ENCODE data around the gene DCC. TPM values are rescaled to one million over a fixed set of nuclear protein-coding genes. Genes with fewer than 3 reads are reported as not detected.

Gene DCC
- total and polyA plus RNA-seq, 2 of the 8 experiments (the other 6 are each of a cell fraction or from before 2014, with no cell fraction given), result 0.14 to 1.4 TPM

GRCh38 chr18:52888014-52888413 is 548.0 kb downstream of the DCC start:
- no peak for FAIRE-seq
- H3K9me3 ChIP-seq (ENCODE audit: insufficient read depth in 2 of 2, low read depth in 1 of 2, low read length in 1 of 2), result no peaks in the 10 kb centered on the region
- no peak overlapping the region for H3K27ac ChIP-seq (ENCODE audit: low read depth, low read length)
- ChIA-PET CTCF (ENCODE audit: partially characterized antibody) (interaction anchor here (0.9 kb wide), 1 partner anchor 19 kb away, joined by 4 read pairs; no protein-coding TSS in a partner anchor), POLR2A (ENCODE audit: partially characterized antibody) (no interaction called here)
- no peaks in the 10 kb centered on the region for H3K79me2 ChIP-seq (ENCODE audit: control insufficient read depth in 1 of 2, insufficient read depth in 2 of 2, low read length in 2 of 2)
- no peak overlapping the region for H3K56ac ChIP-seq (replicated peaks; ENCODE audit: insufficient read length, low read depth, low read length)
- H3K4me2 ChIP-seq (ENCODE audit: insufficient read depth in 1 of 2, low read depth in 2 of 2, low read length in 2 of 2), result no peak overlapping the region
- no peak overlapping the region for H2AK5ac ChIP-seq (ENCODE audit: low read depth, low read length)
- H2BK120ac ChIP-seq (replicated peaks; ENCODE audit: low read depth, low read length), result no peak overlapping the region
- no peak overlapping the region for H4K91ac ChIP-seq (replicated peaks; ENCODE audit: insufficient read length, low read length)
- no peak overlapping the region for H4K5ac ChIP-seq (ENCODE audit: insufficient read length, low read depth, low read length)
- H3K79me1 ChIP-seq (ENCODE audit: low read depth, low read length), result no peaks in the 10 kb centered on the region
- no peaks in the 10 kb centered on the region for H3K23me2 ChIP-seq (ENCODE audit: low read depth, low read length)
- no peak overlapping the region for H3K9ac ChIP-seq (replicated peaks in 1 of 4; ENCODE audit: extremely low read depth in 1 of 4, low read depth in 3 of 4, low read length in 3 of 4)
- H3K4me1 ChIP-seq (replicated peaks in 1 of 4; ENCODE audit: control insufficient read depth in 3 of 4, insufficient read depth in 4 of 4, low read length in 3 of 4), result no peaks in the 10 kb centered on the region
- no peak overlapping the region for H2BK15ac ChIP-seq (ENCODE audit: low read length)
- H3K18ac ChIP-seq (ENCODE audit: extremely low read depth, low read length), result no peak overlapping the region
- no peak overlapping the region for H2BK12ac ChIP-seq (ENCODE audit: low read depth, low read length)
- no peaks in the 10 kb centered on the region for H4K20me1 ChIP-seq (replicated peaks in 1 of 2; ENCODE audit: control insufficient read depth in 1 of 2, insufficient read depth in 2 of 2, low read length in 2 of 2)
- H2BK5ac ChIP-seq (ENCODE audit: low read depth, low read length), result no peak overlapping the region
- H3K36me3 ChIP-seq (ENCODE audit: control insufficient read depth in 2 of 4, insufficient read depth in 4 of 4, low read length in 3 of 4), result no peaks in the 10 kb centered on the region
- no peak overlapping the region for H4K8ac ChIP-seq (ENCODE audit: extremely low read depth, insufficient read depth, low read length)
- H2AFZ ChIP-seq (ENCODE audit: low read length), result no peak overlapping the region
- no peak overlapping the region for H3K4me3 ChIP-seq (ENCODE audit: extremely low read depth in 1 of 4, insufficient read depth in 2 of 4, low read depth in 3 of 4, low read length in 4 of 4)
- no peak overlapping the region for H3K4ac ChIP-seq (replicated peaks; ENCODE audit: insufficient read length, low read depth, low read length)
- no peak overlapping the region for H3K23ac ChIP-seq (ENCODE audit: insufficient read length)
- no peak overlapping the region for H2BK20ac ChIP-seq (ENCODE audit: low read length)
- no peak overlapping the region for H3K14ac ChIP-seq (ENCODE audit: insufficient read length)
- H3K27me3 ChIP-seq (replicated peaks in 1 of 4; ENCODE audit: control insufficient read depth in 3 of 4, extremely low read depth in 1 of 4, insufficient read depth in 3 of 4, low read length in 3 of 4), result no peaks in the 10 kb centered on the region
- DNase-seq (ENCODE audit: low read depth in 1 of 2, low spot score in 2 of 2), result no peak
- TF ChIP-seq SP4 (IDR thresholded peaks at IDR 0.05; ENCODE audit: low read length) (no peak), SIX5 (IDR thresholded peaks at IDR 0.05; ENCODE audit: low read depth, low read length) (no peak), CHD1 (IDR thresholded peaks at IDR 0.05; ENCODE audit: low read depth, low read length) (no peak)

Data from H1 (cell line).